Measurements from ENCODE around the gene CD300LF.

CD300LF gene

DNA sequence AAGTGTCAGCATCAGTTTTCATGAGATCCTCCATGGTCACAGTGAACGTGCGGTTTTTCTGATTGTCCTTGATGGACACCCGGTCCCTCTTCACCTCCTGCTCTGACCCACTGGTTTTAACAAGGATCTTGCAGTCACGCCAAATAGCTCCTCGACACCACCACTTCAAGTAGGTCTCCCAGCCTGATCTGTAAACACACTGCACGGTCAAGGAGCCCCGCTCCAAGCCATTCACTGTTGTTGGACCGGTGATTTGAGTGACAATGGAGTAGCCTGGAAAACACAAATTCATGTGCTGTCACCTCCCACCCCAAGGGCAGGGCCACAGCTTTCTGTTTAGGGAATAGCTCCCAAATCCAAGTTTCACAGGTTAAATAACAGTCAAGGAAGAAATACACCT lies 8.2 kb downstream of the CD300LF start:
- TF ChIP-seq, protein P1, sequence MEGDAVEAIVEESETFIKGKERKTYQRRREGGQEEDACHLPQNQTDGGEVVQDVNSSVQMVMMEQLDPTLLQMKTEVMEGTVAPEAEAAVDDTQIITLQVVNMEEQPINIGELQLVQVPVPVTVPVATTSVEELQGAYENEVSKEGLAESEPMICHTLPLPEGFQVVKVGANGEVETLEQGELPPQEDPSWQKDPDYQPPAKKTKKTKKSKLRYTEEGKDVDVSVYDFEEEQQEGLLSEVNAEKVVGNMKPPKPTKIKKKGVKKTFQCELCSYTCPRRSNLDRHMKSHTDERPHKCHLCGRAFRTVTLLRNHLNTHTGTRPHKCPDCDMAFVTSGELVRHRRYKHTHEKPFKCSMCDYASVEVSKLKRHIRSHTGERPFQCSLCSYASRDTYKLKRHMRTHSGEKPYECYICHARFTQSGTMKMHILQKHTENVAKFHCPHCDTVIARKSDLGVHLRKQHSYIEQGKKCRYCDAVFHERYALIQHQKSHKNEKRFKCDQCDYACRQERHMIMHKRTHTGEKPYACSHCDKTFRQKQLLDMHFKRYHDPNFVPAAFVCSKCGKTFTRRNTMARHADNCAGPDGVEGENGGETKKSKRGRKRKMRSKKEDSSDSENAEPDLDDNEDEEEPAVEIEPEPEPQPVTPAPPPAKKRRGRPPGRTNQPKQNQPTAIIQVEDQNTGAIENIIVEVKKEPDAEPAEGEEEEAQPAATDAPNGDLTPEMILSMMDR (IDR thresholded peaks at IDR 0.05; ENCODE audit: borderline replicate concordance, extremely low read depth, low read length, poor library complexity, severe bottlenecking): no peak
- no peak for TF ChIP-seq EZH2 (IDR thresholded peaks at IDR 0.05; ENCODE audit: borderline replicate concordance, low read depth, low read length, severe bottlenecking)
- Histone ChIP-seq H3K9ac (ENCODE audit: low read depth, low read length) (no peak overlapping the region), H3K36me3 (ENCODE audit: insufficient read depth, low read length) (no peaks in the 10 kb centered on the region), H3K4me2 (ENCODE audit: insufficient read depth, low read length) (no peak overlapping the region), H2AFZ (ENCODE audit: low read depth, low read length) (no peak overlapping the region), H3K9me3 (ENCODE audit: insufficient read depth, low read length, severe bottlenecking) (no peaks in the 10 kb centered on the region), H4K20me1 (ENCODE audit: insufficient read depth, low read length) (0 out of 2 replicates have a peak, but pooled peaks cover 3% of the 10 kb centered on the region), H3K4me3 (ENCODE audit: low read depth in 1 of 2, low read length in 2 of 2) (no peak overlapping the region), H3K27me3 (ENCODE audit: insufficient read depth, low read length, poor library complexity) (no peaks in the 10 kb centered on the region), H3K4me1 (ENCODE audit: insufficient read depth, low read length) (no peaks in the 10 kb centered on the region), H3K27ac (ENCODE audit: low read length) (no peak overlapping the region), H3K79me2 (ENCODE audit: insufficient read depth, low read length) (no peaks in the 10 kb centered on the region)
- ATAC-seq (ENCODE audit: insufficient read depth, low read depth) (no peak), DNase-seq (no peak)

DNA sequence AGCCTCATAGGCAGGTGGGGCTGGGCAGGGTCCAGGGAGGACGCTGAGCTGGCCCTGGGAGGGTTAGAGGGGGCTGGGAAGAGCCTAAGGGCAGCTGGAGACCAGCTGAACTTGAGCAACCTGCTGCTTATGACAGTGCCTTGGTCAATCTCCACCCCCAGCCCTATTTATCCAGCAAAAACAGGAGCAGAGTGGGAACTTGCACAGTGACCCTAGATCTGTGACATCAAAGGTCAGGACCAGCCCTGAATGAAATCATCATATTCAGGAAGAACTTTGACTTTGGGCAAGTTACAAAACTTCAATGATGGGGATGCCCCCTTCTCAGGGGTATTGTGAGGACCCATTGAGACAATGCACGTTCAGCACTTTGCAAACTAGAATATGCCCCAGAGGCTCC lies 9.4 kb downstream of the CD300LF start:
- Histone ChIP-seq H3K9ac (ENCODE audit: low read depth, low read length) (no peak overlapping the region), H3K27ac (ENCODE audit: low read length) (no peak overlapping the region), H3K79me2 (ENCODE audit: insufficient read depth, low read length) (no peaks in the 10 kb centered on the region), H3K4me1 (ENCODE audit: insufficient read depth, low read length) (no peaks in the 10 kb centered on the region), H4K20me1 (ENCODE audit: insufficient read depth, low read length) (0 out of 2 replicates have a peak, but pooled peaks cover 3% of the 10 kb centered on the region), H3K36me3 (ENCODE audit: insufficient read depth, low read length) (no peaks in the 10 kb centered on the region), H2AFZ (ENCODE audit: low read depth, low read length) (no peak overlapping the region), H3K27me3 (ENCODE audit: insufficient read depth, low read length, poor library complexity) (no peaks in the 10 kb centered on the region), H3K9me3 (ENCODE audit: insufficient read depth, low read length, severe bottlenecking) (no peaks in the 10 kb centered on the region), H3K4me2 (ENCODE audit: insufficient read depth, low read length) (no peak overlapping the region), H3K4me3 (ENCODE audit: low read depth in 1 of 2, low read length in 2 of 2) (no peak overlapping the region)
- no peak for DNase-seq
- no peak for ATAC-seq (ENCODE audit: insufficient read depth, low read depth)
- TF ChIP-seq, protein P1 (IDR thresholded peaks at IDR 0.05; ENCODE audit: borderline replicate concordance, extremely low read depth, low read length, poor library complexity, severe bottlenecking): no peak
- no peak for TF ChIP-seq EZH2 (IDR thresholded peaks at IDR 0.05; ENCODE audit: borderline replicate concordance, low read depth, low read length, severe bottlenecking)

DNA sequence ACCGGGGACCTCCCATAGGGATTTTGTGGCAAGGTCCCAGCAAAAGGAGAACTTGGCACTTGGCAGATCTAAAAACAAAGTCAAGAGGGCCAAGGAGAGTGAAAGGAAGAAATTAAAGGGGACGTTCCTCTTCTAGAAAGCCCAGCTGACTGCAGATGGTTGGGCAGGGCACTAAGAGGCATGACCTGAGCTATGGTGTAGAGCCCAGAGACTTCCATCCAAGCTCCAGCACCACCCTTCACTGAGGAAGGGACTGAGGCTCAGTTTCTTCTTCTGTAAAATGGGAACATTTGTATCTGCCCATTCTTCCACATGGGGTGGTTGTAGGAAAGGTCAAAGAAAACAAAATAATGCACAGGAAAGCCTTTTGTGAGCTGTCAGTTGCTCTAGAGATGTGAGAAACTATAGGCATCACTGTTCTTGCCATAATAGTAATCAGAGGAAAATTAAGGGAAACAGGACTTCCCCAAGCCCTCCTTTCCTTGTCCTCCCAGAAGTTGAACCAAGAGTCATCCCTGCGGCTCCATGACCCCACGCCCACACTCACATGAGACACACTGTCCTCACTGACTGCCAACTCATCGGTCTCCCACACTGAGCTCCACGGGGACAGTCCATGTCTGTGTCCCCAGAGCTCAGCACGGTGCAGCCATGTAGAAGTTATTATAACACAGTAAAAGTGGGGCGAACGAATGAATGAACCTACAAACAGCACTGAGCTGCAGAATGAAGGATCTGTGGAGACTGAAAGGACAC lies 10.4 kb downstream of the CD300LF start:
- no peaks in the 10 kb centered on the region for H3K79me2 ChIP-seq (ENCODE audit: insufficient read depth, low read length)
- H3K27me3 ChIP-seq (ENCODE audit: insufficient read depth, low read length, poor library complexity): no peaks in the 10 kb centered on the region
- no peaks in the 10 kb centered on the region for H3K9me3 ChIP-seq (ENCODE audit: insufficient read depth, low read length, severe bottlenecking)
- H3K4me2 ChIP-seq (ENCODE audit: insufficient read depth, low read length): no peak overlapping the region
- H2AFZ ChIP-seq (ENCODE audit: low read depth, low read length): no peak overlapping the region
- H3K27ac ChIP-seq (ENCODE audit: low read length): no peak overlapping the region
- H3K9ac ChIP-seq (ENCODE audit: low read depth, low read length): no peak overlapping the region
- no peak overlapping the region for H3K4me3 ChIP-seq (ENCODE audit: low read depth in 1 of 2, low read length in 2 of 2)
- no peaks in the 10 kb centered on the region for H3K4me1 ChIP-seq (ENCODE audit: insufficient read depth, low read length)
- DNase-seq (no peak), ATAC-seq (ENCODE audit: insufficient read depth, low read depth) (no peak)
- H3K36me3 ChIP-seq (ENCODE audit: insufficient read depth, low read length): no peaks in the 10 kb centered on the region
- 0 out of 2 replicates have a peak, but pooled peaks cover 3% of the 10 kb centered on the region for H4K20me1 ChIP-seq (ENCODE audit: insufficient read depth, low read length)
- TF ChIP-seq EZH2 (IDR thresholded peaks at IDR 0.05; ENCODE audit: borderline replicate concordance, low read depth, low read length, severe bottlenecking): no peak
- TF ChIP-seq, protein P1 (IDR thresholded peaks at IDR 0.05; ENCODE audit: borderline replicate concordance, extremely low read depth, low read length, poor library complexity, severe bottlenecking): no peak
